CD4-positive, alpha-beta T cell treated with Interferon gamma for 1 hour (primary cell): ENCODE data around the gene KANK2.
"Not testable (repeated sequence)": the region's sequence is repeated elsewhere in the genome, so short reads cannot be mapped to it uniquely, and the experiment has no call there.

ENCODE experiments used
- DNase-seq: peaks from one replicate; pipeline ENCODE4 v3.0.0-alpha.2; 2020

Gene KANK2

DNA sequence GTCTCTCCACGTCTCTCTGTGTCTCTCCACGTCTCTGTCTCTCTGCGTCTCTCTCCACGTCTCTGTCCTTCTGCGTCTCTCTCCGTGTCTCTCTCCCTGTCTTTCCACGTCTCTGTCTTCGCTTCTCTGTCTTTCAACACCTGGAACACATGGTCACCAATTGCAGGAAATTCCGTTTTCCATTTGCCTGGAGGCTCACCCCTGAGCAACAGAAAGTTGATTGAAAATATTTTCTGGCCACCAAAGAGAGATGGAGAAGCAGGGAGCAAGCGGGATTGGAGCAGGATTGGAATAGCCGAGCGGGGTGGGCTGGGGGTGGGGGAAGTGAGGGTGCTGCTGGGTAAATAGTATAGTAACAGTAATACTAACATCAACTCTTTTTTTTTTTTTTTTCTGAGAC lies 1.7 kb downstream of the KANK2 start:
- no peak for DNase-seq

DNA sequence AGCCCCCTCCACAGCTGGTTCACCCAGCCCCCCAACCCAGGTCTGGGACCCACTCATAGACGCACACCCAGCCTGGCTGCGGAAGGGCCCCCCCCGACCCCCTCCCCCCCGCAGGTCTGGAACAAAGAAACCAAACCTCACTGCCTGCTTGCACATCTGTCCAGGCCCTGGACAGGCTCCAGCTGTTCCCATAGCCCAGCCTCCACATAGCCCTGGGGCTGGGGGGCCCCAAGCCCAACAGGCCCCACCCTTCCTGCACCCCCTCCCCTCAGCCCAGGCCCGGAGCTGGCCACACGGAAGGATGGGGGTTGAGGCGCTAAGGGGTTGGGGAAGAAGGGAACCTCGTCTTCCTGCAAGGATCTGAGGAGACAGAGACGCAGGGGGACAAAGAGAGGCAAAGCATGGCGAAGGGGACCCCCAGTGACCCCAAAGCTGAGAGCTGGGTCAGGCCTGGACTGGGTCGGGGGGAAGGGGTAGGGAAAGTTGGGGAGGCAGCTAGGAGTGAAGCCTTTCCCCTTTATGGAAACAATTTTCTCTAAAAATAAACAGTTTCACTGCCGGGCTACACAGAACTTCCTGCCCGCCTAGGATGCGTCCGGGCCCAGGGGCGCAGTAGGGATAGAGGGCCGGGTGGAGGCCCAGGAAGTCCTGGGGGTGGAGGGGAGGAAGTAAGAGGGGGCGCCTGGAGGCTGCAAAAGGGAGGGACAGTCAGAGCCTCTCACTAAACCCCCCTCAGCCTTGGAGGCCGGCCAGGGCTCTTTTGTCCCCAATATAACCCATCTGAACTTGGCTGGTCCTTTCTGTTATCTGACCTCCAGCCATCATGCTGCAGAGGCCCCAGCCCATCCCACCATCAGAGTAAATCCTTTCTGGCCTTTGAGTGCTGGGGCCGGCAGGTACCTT lies 2.4 kb downstream of the KANK2 start:
- no peak for DNase-seq

- no peak for DNase-seq
Measured at GRCh38 chr19:11194173-11194572, 3.2 kb downstream of the KANK2 start.

DNA sequence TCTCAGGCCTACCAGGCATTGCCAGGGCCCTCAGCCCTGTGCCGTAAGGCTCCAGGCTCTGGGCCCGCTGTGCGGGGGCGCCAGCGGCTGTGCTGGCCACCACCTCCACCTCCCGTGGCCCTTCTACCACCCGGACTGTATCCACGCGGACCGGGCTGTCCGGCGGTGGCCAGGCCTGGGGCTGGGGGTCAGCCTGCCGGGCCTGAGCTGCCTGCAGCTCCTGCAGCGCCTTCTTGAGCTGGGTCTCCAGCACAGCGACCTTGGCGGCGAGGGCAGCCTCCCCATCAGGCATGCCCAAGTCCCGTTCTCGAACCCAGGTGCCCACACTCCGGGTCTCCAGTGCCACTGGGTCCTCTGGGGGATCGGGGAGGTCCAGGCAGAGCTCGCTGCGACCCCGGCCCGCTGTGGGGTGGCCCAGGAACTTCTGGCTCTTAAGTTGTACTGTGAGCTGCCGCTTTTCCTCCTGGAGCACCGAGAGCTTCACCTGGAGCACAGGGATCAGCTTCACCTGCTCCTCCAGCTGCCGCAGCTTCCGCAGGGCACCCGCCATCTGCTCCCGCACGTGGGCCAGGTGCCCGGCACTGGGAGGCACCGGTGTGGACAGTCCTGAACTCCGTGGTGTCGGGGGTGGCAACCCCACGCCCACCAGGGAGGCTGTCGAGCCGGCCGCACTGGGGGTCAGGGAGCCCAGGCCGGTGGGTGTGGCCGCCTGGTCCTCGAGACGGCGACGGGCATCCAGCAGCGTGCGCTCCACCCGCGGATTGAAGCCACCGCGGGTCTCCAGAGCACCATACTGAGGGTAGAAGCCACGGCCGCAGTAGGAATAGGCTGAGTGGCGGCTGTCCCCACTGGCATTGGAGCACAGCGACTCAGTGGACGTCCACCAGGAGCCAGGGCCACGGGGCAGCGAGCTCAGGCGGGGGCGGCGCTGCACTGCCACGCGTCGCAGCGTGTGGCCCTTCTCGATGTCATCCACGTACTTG lies 4.1 kb downstream of the KANK2 start:
- no peak for DNase-seq

DNA sequence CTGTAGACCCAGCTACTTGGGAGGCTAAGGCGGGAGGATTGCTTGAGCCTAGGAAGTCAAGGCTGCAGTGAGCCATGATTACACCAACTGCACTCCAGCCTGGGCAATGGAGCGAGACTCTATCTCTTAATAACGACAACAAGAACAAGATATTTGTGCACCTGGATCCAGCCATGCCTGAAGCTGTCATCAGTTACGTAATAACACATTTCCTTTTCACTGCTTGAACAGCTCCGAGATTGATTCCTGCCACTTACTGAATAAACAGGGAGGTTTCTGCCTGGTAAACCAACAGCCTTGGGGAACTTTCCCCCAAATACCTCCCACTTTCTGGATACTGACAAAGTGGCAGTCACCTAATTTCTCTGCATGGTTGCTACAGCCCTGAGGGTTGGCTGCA lies 5.4 kb downstream of the KANK2 start:
- no peak for DNase-seq

DNA sequence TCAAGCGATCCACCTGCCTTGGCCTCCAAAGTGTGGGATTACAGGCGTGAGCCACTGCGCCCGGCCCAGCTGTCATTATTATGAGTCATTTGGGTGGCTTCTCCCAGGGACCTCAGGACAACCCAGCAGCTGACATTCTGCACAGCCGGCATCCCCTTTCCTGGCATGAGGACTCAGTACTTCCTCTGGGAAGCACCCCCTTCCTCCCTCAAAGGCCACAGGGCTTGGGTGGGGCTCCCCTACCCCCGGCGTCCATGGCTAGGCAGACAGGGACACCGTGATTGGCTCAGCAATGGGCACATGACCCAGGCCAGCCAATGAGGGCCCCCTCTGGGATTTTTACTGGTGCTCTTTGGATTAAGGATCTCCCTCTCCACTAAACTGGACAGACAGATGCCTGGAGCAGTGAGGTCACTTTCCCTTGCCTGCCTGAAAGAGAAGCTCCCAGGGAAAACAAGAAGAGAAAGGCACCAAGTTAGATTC lies 6.0 kb downstream of the KANK2 start:
- peak; percentile 22 for DNase-seq

GRCh38 chr19:11190501-11190900 lies 6.8 kb downstream of the KANK2 start:
- DNase-seq: no peak

GRCh38 chr19:11187441-11187840 lies 9.9 kb downstream of the KANK2 start:
- no peak for DNase-seq

GRCh38 chr19:11182994-11183393 lies 14.4 kb downstream of the KANK2 start:
- DNase-seq: no peak

DNA sequence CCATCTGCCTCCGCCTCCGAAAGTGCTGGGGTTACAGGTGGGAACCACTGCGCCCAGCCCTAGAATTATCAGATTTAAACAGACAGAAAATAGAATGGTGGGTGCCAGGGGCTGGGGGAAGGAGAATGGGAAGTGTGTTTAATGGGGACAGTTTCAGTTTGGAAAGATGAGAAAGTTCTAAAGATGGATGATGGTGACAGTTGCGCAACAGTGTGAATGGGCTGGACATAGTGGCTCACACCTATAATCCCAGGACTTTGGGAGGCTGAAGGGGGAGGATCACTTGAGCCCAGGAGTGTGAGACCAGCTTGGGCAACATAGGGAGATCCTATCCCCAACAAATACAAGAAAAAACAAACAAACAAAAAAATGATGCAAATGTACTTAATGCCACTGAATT lies 15.9 kb downstream of the KANK2 start:
- DNase-seq: no peak

GRCh38 chr19:11180975-11181374 lies 16.4 kb downstream of the KANK2 start:
- DNase-seq: not testable (repeated sequence)

DNA sequence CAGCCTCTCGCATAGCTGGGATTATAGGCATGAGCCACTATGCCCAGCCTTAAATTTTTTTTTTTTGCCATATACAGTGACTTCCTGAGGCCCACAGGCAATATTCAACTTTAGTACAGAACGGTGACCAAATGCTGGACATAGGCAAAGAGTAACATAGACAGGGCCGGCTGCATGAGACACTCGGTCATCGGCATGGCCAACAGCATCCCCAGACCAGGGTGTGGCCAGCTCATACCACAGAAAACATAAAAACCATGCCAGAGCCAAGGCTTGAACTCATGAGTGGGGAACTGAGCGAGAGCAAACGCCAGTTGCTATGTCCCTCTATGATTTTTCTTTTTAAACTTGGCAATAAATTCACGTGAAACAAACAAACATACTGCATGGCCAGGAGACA lies 17.0 kb downstream of the KANK2 start:
- no peak for DNase-seq

- peak; percentile 25 for DNase-seq
Measured at GRCh38 chr19:11179716-11180297, 17.5 kb downstream of the KANK2 start.

DNA sequence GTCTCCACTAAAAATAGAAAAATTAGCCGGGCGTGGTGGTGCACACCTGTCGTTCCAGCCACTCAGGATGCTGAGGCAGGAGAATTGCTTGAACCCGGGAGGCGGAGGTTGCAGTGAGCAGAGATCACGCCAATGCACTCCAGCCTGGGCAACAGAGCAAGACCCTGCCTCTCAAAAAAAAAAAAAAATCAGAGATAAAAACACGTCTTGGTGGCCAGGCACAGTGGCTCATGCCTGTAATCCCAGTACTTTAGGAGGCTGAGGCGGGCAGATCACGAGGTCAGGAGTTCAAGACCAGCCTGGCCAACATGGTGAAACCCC lies 18.2 kb downstream of the KANK2 start:
- not testable (repeated sequence) for DNase-seq

DNA sequence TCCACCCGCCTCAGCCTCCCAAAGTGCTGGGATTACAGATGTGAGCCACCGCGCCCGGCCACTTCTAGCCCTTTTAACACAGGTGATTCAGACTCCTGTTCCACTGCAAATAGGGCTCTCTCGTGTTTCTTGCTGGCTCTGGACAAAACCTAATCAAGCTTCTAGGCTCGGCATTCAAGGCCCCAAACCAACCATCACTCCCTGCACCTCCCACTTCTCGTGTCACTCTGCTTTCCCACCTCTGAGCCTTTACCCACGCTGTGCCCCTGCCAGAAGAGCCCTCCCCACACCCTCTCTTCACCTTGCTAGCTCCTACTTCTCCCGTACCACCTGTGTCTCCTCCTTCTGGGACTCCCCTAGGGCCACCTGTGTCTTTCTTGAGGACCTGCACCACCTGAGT lies 19.8 kb downstream of the KANK2 start:
- no peak for DNase-seq

DNA sequence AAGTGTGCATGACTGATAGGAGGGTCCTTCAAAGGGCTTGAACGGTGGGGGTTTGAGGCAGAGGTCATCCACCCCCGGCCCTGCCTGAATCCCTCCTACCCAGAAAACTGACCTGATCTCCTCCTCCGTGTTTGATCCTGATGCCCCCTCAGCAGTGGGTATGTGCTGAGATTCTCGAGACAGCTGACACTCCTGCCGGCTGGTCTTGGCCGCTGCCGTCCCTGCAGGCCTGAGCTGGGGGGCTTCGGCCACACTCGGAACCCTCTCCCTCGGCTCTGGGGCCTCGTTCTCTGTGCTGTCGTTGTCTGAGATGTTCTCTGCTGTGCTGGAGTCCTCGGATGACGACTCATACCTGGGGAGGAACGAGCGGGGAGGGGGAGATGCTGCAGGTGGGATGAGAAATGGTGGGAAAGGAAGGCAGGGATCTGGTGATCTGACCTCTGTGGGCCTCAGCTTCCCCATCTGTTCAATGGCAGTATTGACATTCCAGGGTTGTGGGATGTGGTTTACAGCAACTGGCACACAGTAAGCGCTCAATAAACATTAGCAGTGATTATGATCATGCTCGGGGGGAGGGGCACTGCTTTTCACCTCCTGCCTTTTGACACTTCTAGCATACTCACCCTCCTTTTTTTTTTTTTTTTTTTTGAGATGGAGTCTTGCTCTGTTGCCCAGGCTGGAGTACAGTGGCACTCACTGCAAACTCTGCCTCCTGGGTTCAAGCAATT lies 20.7 kb downstream of the KANK2 start:
- no peak for DNase-seq

DNA sequence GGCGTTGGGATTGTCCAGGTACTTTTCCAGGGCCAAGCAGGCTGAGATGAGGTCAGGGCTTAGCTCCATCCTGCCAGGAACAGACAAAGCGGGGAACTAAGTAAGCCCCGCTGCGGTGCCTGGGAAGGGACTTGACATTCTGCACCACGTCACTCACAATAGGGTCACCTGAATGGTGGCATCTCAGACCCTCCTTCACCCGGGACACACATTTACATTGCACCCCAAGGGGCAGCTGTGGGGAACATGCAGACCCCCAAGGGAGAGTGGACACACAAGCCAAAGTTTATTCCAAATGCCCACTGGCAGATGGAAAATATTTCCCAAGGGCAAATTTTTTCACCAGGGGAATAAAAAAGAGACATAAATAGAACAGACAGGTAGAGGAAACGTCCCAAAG lies 21.4 kb downstream of the KANK2 start:
- DNase-seq: no peak

- no peak for DNase-seq
Measured at GRCh38 chr19:11174336-11174735, 23.0 kb downstream of the KANK2 start.

DNA sequence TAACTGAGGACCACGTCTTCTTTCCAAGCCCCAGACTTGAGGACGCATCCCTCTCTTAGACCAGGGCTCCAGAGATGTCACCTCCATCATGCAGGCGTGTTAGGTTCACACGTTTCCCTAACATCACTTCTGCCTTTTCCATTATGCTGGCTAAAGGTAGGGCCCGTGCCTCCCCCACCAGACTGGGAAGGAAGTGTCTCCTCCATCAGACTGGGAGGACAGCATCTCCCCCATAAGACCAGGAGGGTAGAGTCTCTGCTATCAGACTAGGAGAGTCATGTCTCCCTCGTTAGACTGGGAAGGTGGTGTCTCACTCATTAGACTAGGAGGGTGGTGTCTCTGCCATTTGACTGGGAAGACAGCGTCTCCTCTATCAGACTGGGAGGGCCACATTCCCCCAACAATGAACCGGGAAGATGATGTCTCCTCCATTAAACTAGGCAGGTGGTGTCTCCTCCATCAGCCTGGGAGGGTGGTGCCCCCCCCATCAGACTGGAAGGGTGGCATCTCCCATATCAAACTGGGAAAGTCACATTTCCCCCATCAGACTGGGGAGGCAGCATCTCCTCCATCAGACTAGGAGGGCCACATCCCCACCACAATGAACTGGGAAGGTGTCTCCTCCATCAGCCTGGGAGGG lies 23.7 kb downstream of the KANK2 start:
- DNase-seq: no peak

- DNase-seq: no peak
Measured at GRCh38 chr19:11172576-11172975, 24.8 kb downstream of the KANK2 start.

DNA sequence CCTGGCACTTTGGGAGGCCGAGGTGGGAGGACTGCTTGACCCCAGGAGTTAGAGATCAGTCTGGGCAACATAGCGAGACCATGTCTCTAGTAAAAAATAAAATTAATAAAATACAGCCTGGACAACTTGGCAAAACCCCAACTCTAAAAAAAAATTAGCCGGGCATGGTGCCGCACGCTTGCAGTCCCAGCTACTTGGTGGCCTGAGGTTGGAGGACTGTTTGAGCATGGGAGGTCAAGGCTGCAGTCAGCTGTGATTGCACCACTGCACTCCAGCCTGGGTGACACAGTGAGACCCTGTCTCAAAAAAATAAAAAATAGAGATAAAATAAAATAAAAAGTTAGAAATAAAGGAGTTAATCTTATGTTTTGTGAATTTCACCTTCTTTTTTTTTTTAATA lies 26.2 kb downstream of the KANK2 start:
- DNase-seq: no peak
